GM04503 (cell line): ENCODE measurements around the gene CEACAM8.
"Not testable (repeated sequence)": the region's sequence is repeated elsewhere in the genome, so short reads cannot be mapped to it uniquely, and the experiment has no call there.

Source experiments
- DNase-seq: peaks from one replicate; pipeline ENCODE4 v3.0.0-alpha.2; 2012; ENCODE audit warnings: low read depth

Gene CEACAM8

GRCh38 chr19:42594617-42595489 is at the start of gene CEACAM8:
Gene CEACAM8 (minus strand): TSS chr19:42594924. CDS start chr19:42594828, 96 bp downstream.
- no peak for DNase-seq

- DNase-seq = not testable (repeated sequence)
Observed at GRCh38 chr19:42639324-42640092, 44.8 kb upstream of the CEACAM8 start.

DNA sequence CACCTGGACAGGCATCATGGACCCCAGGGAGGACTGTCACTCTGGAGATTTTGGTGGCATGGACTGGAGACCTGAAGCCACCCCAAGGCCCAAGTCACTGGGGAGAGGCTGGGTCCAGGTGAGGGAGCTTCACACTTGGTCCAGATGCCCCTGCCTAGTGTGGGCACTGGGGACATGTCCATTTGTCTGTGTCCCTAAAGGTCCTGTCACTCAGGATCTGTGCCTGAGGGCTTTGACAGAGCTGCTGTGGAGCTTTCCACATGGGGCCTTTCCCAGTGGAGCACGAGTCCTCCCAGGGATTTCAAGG is 40.5 kb upstream of the CEACAM8 start:
- DNase-seq = no peak

DNA sequence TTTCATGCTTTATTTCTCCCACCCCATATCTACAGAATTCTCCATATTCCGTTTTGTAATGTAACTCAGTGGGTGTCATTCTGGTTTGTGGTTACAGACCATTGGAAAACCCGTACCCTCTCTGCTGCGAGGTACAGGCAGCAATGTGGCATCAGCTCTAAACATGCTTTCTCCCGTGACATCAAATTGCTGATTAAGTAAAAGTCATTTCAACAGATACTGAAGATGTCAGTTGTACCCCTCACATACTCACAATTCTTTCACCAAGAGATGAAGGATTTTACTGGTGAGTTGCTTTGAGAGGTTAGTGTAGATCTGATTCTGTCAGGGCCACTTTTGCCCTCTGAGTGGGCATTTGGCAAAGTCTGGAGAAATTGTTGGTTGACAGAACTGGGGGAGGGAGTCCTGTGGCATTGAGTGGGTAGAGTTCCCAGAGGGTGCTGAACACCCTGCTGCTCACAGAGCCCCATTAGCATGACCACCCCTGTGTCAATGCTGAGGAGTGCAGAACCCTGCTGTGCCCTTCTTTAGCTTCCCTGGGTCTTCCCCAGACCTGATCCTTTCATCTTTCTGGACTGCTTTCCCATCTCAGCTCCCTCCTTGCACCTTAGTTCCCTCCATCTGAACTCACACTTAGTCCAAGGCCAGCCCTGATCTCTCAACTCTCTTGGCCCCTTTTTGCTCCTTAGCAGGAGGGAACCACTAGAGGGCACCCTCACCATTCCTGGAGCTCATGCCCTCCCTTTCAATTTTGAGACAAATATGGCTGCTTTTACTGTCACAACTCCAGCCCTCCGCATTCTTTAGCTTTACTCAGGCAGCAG is 39.9 kb upstream of the CEACAM8 start:
- no peak for DNase-seq

GRCh38 chr19:42629191-42629590 is 34.5 kb upstream of the CEACAM8 start:
- DNase-seq = no peak

DNA sequence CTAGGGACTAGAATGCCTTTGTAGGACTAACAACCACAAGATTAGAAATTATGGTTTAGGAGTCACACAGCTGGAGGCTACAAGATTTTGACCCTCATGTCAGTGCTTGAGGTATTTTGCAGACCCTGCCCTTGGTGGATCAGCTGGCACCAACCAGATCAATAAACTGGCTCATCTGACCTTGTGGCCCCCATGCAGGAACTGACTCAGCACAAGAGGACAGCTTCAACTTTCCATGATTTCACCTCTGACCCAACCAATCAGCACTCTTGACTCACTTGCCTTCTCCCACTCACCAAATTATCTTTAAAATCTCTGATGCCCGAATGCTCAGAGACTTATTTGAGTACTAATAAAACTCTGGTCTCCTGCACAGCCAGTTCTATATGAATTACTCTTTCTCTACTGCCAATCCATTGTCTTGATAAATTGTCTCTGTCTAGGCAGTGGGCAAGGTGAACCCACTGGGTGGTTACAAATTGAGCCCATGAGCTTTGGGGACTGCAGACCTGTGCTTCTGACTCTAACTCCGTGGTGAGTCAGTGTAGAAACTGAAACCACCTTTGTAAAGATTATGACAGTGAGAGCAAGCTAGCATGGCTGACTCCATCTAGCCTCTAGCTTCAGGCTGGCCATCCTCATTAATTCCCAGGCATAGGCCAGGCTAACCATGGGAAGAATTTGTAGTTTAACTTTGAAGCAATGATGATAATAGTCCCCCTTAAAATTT is 33.9 kb upstream of the CEACAM8 start:
- no peak for DNase-seq

DNA sequence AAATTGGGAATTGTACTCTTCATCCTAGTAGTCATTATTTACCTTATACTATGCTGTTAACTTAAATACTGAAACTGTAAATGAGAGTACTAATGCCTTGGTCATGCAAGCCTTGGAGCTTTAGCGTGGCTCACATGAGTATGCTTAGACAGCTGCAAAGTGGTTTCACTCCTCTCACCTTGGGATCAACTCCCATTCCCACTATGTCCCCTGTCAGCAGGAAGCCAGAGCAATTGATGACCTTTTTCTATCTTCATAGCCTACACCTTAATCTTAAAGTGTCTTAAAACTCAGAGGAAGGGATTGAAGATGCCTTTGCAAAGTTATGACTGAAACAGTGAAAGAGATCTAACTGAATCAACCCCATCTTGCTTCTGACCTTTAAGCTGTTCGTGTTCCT is 33.2 kb upstream of the CEACAM8 start:
- no peak for DNase-seq

- DNase-seq = no peak
Observed at GRCh38 chr19:42626181-42626580, 31.5 kb upstream of the CEACAM8 start.

DNA sequence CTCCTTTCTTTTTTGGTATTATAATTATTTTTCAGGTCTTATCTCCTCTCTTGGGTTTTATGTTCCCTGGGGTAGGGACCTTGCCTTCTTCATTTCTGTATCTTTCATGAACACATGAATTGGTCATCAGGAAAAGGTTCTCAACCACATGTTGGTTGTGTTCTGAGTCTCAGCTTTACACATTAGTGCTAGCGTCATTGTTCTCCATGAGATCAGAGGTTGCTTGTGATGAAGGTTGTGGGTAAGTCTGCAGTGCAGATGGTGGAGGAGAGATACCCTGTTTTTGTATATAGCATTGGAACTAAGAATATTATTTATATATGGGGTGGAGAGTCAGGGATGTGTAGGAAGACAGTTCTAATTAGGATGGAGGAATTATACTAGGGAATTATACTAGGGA is 24.5 kb upstream of the CEACAM8 start:
- no peak for DNase-seq

- DNase-seq = no peak
Observed at GRCh38 chr19:42613666-42614065, 18.9 kb upstream of the CEACAM8 start.

- DNase-seq = not testable (repeated sequence)
Observed at GRCh38 chr19:42610401-42610915, 15.7 kb upstream of the CEACAM8 start.

- no peak for DNase-seq
Observed at GRCh38 chr19:42606660-42607351, 12.1 kb upstream of the CEACAM8 start.

DNA sequence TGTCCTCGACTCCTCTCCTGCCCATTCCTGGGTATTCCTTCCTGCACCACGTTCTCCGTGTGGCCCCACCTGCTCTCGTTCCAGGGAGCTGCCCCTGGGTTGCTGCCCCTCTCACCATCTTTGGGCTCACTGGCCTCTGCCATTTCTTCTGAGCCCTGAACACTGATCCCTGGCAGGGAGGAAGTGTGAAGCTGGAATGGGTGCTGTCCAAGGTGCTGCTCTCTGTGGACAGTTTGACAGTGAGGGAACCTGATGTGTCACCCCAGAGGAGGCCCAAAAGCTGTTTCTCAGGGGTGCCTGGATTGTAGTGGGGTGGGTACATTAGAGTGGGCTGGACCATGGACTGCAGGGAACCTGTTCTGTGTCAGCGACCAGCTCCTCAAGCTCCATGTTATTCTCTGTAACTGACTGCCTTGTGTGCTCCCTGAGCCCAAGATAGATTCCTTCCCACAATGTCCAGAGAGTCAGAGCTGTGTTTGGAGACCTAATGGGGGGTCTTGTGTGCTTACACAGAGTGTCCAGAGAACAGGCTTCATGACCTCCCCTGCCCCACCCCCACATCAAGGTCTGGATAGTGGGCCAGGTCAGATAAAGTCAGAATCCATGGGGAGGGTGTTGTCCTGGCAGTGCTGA is 7.2 kb upstream of the CEACAM8 start:
- no peak for DNase-seq

DNA sequence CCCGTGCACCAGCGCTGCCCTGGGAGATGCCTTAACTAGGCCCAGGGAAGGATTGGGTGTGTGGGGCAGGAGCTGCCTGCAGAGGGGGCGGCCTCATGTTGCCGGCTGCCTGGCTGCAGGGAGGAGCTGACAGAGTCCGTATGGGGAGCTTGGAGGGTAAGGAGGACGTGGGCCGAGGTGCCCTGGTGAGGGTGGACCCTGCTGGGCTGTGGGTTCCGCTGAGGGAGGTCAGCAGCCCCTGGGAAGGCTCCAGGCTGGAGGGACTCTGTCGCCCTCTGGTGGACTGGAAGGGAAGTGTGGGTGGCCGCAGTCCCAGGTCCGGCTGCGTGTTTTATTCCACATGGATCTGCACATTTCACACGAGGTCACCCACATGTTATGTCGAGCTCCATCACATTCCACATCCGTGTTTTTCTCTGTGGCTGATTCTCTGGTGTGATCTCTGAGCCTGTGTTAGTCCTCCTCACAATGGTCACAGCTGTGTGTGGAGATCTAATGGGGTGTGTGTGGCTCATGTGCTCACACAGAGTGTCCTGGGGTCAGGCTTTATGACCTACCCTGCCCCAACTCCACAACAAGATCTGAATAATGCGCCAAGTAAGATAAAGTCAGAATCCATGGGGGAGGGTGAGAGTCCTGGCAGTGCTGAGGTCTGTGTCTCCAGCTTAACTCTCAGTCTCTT is 1.8 kb upstream of the CEACAM8 start:
- no peak for DNase-seq

GRCh38 chr19:42595550-42596172 is 937 bp upstream of the CEACAM8 start:
- DNase-seq = no peak

GRCh38 chr19:42589792-42590191 is 4.9 kb downstream of the CEACAM8 start:
- no peak for DNase-seq

DNA sequence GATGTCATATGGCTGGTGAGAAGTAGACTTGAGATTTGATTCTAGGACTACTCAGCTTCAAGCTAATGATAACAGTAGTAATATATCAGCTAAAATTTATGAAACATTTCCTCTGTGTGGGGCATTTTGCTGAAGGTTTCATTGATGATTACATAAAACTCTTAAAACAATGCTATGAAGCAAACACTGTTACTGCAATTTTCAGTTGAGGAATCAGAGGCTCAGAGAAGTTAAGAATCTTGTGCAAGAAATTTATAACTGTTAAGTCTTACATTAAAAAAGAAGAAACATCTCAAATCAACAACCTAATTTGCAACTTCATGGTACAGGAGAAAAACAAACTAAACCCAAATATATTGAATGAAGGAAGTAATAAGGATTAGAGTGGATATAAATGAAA is 10.3 kb downstream of the CEACAM8 start:
- no peak for DNase-seq

- no peak for DNase-seq
Observed at GRCh38 chr19:42577016-42577415, 17.7 kb downstream of the CEACAM8 start.

DNA sequence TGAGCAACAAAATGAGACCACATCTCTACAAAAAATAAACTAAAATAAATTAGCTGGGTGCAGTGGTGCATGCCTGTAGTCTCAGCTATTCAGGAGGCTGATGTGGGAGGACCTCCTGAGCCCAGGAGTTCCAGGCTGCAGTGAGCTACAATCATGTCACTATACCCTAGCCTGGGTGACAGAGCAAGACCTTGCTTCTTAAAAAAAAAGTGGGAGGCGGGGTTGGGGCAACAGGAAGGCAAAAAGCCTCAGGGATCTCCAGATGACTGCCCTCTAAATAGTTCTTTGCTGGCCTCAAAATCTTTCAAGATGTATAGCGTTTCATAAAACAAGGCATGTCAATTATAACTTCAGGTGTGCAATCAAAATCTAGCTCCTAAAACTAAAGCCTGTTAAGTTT is 18.5 kb downstream of the CEACAM8 start:
- no peak for DNase-seq
